ENCODE measurements around the gene EMC10.

- no peak for TF ChIP-seq CTCF (conservative IDR thresholded peaks at IDR 0.05; ENCODE audit: low read depth, low read length)
- TF ChIP-seq EZH2 (IDR thresholded peaks at IDR 0.05; ENCODE audit: borderline replicate concordance, low read depth, low read length, poor library complexity, severe bottlenecking): no peak
Measured at GRCh38 chr19:50489461-50490011, 13.2 kb downstream of the EMC10 start.
